ENCODE data around the gene PEA15. TPM values are rescaled to one million over a fixed set of nuclear protein-coding genes. Genes with fewer than 3 reads are reported as not detected.
A peak's percentile ranks its signal among the peaks of the same experiment; 100 is the strongest.

The PEA15 gene
- total and polyA plus RNA-seq, 10 of the 15 experiments (the other 5 are each of a cell fraction or from before 2014, with no cell fraction given): 15.1 to 269 (median 65.6) TPM

GRCh38 chr1:160204526-160205241 is 500 bp upstream of the PEA15 start (continued):
- TF ChIP-seq ZSCAN29 (IDR thresholded peaks at IDR 0.05) (no peak), MYC (IDR thresholded peaks at IDR 0.05; ENCODE audit: insufficient read depth, insufficient read length, insufficient replicate concordance, low read length, severe bottlenecking) (no peak), TBL1XR1 (IDR thresholded peaks at IDR 0.05; ENCODE audit: low read depth, low read length) (peak; percentile 22; the same call in 1 of the 2 replicates), RAD21 (IDR thresholded peaks at IDR 0.05; ENCODE audit: insufficient read depth, low read depth, low read length) (no peak), CBX3 (IDR thresholded peaks at IDR 0.05; ENCODE audit: borderline replicate concordance, low read depth) (no peak), CTCF (IDR thresholded peaks at IDR 0.05 in 2 of 3, conservative IDR thresholded peaks at IDR 0.05 in 1 of 3; ENCODE audit: control insufficient read depth in 2 of 3, extremely low read depth in 1 of 3, insufficient read depth in 1 of 3, low read depth in 3 of 3, low read length in 3 of 3) (no peak), KDM1A (IDR thresholded peaks at IDR 0.05; ENCODE audit: borderline replicate concordance) (no peak), MAX (IDR thresholded peaks at IDR 0.05; ENCODE audit: low read depth, low read length) (peak; percentile 23; the same call in 1 of the 2 replicates), SMAD5 (IDR thresholded peaks at IDR 0.05; ENCODE audit: low read depth) (0 out of 2 replicates have a peak, but pooled peaks have one; percentile 15), CEBPB (IDR thresholded peaks at IDR 0.05; ENCODE audit: borderline replicate concordance in 1 of 2, low read depth in 2 of 2, low read length in 2 of 2) (no peak), SMARCA5 (IDR thresholded peaks at IDR 0.05) (no peak), MEF2A (IDR thresholded peaks at IDR 0.05; ENCODE audit: insufficient read depth, low read depth, low read length) (0 out of 2 replicates have a peak, but pooled peaks have one; percentile 33), DPF2 (IDR thresholded peaks at IDR 0.05) (peak; percentile 85), RAD51 (IDR thresholded peaks at IDR 0.05) (no peak), BACH1 (IDR thresholded peaks at IDR 0.05; ENCODE audit: borderline replicate concordance) (peak; percentile 56; the same call in 1 of the 2 replicates), MLLT1 (IDR thresholded peaks at IDR 0.05) (peak; percentile 40; the same call in 1 of the 2 replicates), CREB1 (IDR thresholded peaks at IDR 0.05; ENCODE audit: low read depth) (no peak), CREM (IDR thresholded peaks at IDR 0.05; ENCODE audit: low read depth) (peak; percentile 60; the same call in 1 of the 2 replicates), ZBTB4 (CRISPR knock-in tag; IDR thresholded peaks at IDR 0.05) (no peak), ATF3 (IDR thresholded peaks at IDR 0.05; ENCODE audit: borderline replicate concordance, extremely low read depth, low read depth, low read length) (no peak)

Measured in GM12878 (cell line).